ENCODE measurements around the gene R3HDML.

Gene R3HDML

DNA sequence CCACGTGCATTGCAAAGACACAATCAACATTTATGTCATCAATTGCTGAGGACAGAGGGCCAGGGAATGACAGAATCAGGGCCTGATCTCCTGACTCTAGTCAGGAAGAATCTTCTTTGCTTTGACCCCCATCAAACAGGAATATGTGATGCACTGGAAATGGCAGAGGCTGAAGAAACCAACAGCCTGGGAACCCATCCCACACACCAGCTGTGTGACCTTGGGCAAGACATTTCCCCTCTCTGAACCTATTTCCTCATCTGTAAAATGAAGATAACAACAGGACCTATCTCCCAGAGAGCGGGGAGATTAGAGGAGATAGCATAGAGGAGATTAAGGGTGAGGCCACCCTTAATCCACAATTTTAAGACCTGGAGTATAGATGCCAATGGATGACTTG, 20.2 kb downstream of the R3HDML start:
- TF ChIP-seq EZH2 (IDR thresholded peaks at IDR 0.05; ENCODE audit: borderline replicate concordance, low read length): no peak
- TF ChIP-seq, protein P1, sequence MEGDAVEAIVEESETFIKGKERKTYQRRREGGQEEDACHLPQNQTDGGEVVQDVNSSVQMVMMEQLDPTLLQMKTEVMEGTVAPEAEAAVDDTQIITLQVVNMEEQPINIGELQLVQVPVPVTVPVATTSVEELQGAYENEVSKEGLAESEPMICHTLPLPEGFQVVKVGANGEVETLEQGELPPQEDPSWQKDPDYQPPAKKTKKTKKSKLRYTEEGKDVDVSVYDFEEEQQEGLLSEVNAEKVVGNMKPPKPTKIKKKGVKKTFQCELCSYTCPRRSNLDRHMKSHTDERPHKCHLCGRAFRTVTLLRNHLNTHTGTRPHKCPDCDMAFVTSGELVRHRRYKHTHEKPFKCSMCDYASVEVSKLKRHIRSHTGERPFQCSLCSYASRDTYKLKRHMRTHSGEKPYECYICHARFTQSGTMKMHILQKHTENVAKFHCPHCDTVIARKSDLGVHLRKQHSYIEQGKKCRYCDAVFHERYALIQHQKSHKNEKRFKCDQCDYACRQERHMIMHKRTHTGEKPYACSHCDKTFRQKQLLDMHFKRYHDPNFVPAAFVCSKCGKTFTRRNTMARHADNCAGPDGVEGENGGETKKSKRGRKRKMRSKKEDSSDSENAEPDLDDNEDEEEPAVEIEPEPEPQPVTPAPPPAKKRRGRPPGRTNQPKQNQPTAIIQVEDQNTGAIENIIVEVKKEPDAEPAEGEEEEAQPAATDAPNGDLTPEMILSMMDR (IDR thresholded peaks at IDR 0.05; ENCODE audit: low read length): no peak
- H3K36me3 ChIP-seq (ENCODE audit: insufficient read depth, low read length): no peaks in the 10 kb centered on the region
- 0 out of 2 replicates have a peak, but pooled peaks cover 3% of the 10 kb centered on the region for H3K27me3 ChIP-seq (ENCODE audit: insufficient read depth, low read length)
- H3K4me1 ChIP-seq (ENCODE audit: insufficient read depth, low read length, severe bottlenecking): no peaks in the 10 kb centered on the region
- H3K4me2 ChIP-seq (ENCODE audit: low read length): no peak overlapping the region
- H3K9ac ChIP-seq (ENCODE audit: low read length): no peak overlapping the region
- no peaks in the 10 kb centered on the region for H3K9me3 ChIP-seq (ENCODE audit: low read length)
- H4K20me1 ChIP-seq (ENCODE audit: insufficient read depth, low read length): no peaks in the 10 kb centered on the region
- H3F3A ChIP-seq (ENCODE audit: insufficient read depth, low read length): no peaks in the 10 kb centered on the region
- no peaks in the 10 kb centered on the region for H3K9me2 ChIP-seq (ENCODE audit: low read depth, low read length)
- no peak overlapping the region for H3K27ac ChIP-seq (ENCODE audit: low read depth, low read length, poor library complexity, severe bottlenecking)
- no peaks in the 10 kb centered on the region for H3K79me2 ChIP-seq (ENCODE audit: insufficient read depth, low read length)
- no peak overlapping the region for H2AFZ ChIP-seq (ENCODE audit: low read length)
- no peak overlapping the region for H3K4me3 ChIP-seq (ENCODE audit: low read depth, low read length, poor library complexity, severe bottlenecking)

DNA sequence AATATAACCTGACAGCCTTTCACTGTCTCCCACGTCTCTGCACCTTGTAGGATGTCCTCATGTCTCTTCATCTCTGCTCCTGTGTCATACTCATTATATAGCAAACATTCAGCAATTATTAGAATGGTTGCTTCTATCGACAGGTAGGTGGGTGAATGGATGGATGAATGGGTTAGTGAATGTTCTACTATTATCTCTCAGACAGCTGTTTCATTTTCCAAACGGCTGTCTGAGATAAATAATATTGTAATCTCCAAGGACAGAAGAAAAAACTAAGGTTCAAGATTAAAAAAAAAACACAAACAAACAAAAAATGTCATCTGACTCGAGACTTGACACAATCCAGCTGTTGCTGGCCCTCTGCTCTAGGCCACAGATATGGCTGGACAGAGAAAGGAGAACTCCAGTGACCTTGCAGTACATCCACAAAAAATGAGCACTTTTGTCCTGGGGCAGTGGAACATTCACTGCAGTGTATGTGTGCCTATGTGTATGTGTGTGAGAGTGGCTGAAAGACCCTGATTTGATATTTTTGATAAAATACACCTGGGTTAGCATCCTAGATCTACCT, 20.8 kb downstream of the R3HDML start:
- Histone ChIP-seq H3K4me2 (ENCODE audit: low read length) (no peak overlapping the region), H2AFZ (ENCODE audit: low read length) (no peak overlapping the region), H3K9me2 (ENCODE audit: low read depth, low read length) (no peaks in the 10 kb centered on the region), H4K20me1 (ENCODE audit: insufficient read depth, low read length) (no peaks in the 10 kb centered on the region), H3K4me1 (ENCODE audit: insufficient read depth, low read length, severe bottlenecking) (no peaks in the 10 kb centered on the region), H3K27me3 (ENCODE audit: insufficient read depth, low read length) (0 out of 2 replicates have a peak, but pooled peaks cover 3% of the 10 kb centered on the region), H3F3A (ENCODE audit: insufficient read depth, low read length) (no peaks in the 10 kb centered on the region), H3K9ac (ENCODE audit: low read length) (no peak overlapping the region), H3K9me3 (ENCODE audit: low read length) (no peaks in the 10 kb centered on the region), H3K4me3 (ENCODE audit: low read depth, low read length, poor library complexity, severe bottlenecking) (no peak overlapping the region), H3K36me3 (ENCODE audit: insufficient read depth, low read length) (no peaks in the 10 kb centered on the region), H3K79me2 (ENCODE audit: insufficient read depth, low read length) (no peaks in the 10 kb centered on the region), H3K27ac (ENCODE audit: low read depth, low read length, poor library complexity, severe bottlenecking) (no peak overlapping the region)
- TF ChIP-seq, protein P1 (IDR thresholded peaks at IDR 0.05; ENCODE audit: low read length): no peak
- TF ChIP-seq EZH2 (IDR thresholded peaks at IDR 0.05; ENCODE audit: borderline replicate concordance, low read length): no peak

DNA sequence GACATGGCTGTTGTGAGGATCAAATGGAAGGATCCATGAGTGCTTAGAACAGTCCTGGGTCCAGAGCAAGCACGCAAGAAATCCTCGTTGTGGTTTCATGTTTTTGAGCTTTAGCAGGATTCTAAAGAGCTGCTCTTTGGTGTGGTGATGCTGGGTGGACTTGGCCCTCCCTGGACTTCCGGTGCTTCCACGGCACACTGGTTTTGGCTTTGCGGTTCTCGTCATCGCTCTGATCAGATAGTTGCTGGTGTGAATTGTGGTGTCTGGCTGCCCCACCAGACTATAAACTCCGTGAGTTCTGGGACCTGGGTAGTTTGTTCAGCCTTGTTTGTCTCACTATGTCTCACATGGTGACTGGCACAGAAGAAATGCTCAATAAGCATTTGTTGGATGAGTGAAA, 21.9 kb downstream of the R3HDML start:
- H3K4me2 ChIP-seq (ENCODE audit: low read length): no peak overlapping the region
- H3K4me3 ChIP-seq (ENCODE audit: low read depth, low read length, poor library complexity, severe bottlenecking): no peak overlapping the region

More for the DNA sequence above, 21.9 kb downstream of the R3HDML start:
- no peaks in the 10 kb centered on the region for H3K9me2 ChIP-seq (ENCODE audit: low read depth, low read length)
- no peaks in the 10 kb centered on the region for H3K36me3 ChIP-seq (ENCODE audit: insufficient read depth, low read length)
- no peak overlapping the region for H2AFZ ChIP-seq (ENCODE audit: low read length)
- no peaks in the 10 kb centered on the region for H3K79me2 ChIP-seq (ENCODE audit: insufficient read depth, low read length)
- no peak overlapping the region for H3K27ac ChIP-seq (ENCODE audit: low read depth, low read length, poor library complexity, severe bottlenecking)
- 0 out of 2 replicates have a peak, but pooled peaks cover 3% of the 10 kb centered on the region for H3K27me3 ChIP-seq (ENCODE audit: insufficient read depth, low read length)
- H3F3A ChIP-seq (ENCODE audit: insufficient read depth, low read length): no peaks in the 10 kb centered on the region
- H3K9ac ChIP-seq (ENCODE audit: low read length): no peak overlapping the region
- no peaks in the 10 kb centered on the region for H4K20me1 ChIP-seq (ENCODE audit: insufficient read depth, low read length)
- H3K9me3 ChIP-seq (ENCODE audit: low read length): no peaks in the 10 kb centered on the region
- TF ChIP-seq EZH2 (IDR thresholded peaks at IDR 0.05; ENCODE audit: borderline replicate concordance, low read length): no peak
- TF ChIP-seq, protein P1 (IDR thresholded peaks at IDR 0.05; ENCODE audit: low read length): no peak
- no peaks in the 10 kb centered on the region for H3K4me1 ChIP-seq (ENCODE audit: insufficient read depth, low read length, severe bottlenecking)
